A673 (cell line): ENCODE measurements around the gene TPX2. TPM values are rescaled to one million over a fixed set of nuclear protein-coding genes. Genes with fewer than 3 reads are reported as not detected.

Experiments
- BruUV-seq: library from RNA; stranded (reverse); fragments of 400-500 nt; replicated peaks from 2 replicates; lab custom pipeline; 2021; lab: Mats Ljungman, UMichigan
- CTCF ChIA-PET: fragments of 300-600 bp; sonication (Branson Sonifier 250); formaldehyde crosslinking; loops from one replicate; lab custom pipeline; 2022; ENCODE audit warnings: antibody characterized with exemption; lab: Charles Lee
- POLR2A ChIA-PET: fragments of 300-600 bp; sonication (Branson Sonifier 250); formaldehyde crosslinking; loops from one replicate; lab custom pipeline; 2022; ENCODE audit warnings: antibody characterized with exemption; ENCODE audit not compliant: low non-redundant PET; lab: Charles Lee
- DNase-seq: peaks from one replicate; pipeline ENCODE4 v3.0.0-alpha.2; 2015; ENCODE audit warnings: low spot score
- H3K27ac ChIP-seq: fragments of 200-600 bp; sonication (generic); 2 replicates; pipeline ENCODE4 v1.5.1; 2016; ENCODE audit warnings: mixed run types, low read depth, mild to moderate bottlenecking, mixed read lengths, antibody characterized with exemption, low read length; ENCODE audit not compliant: poor library complexity, severe bottlenecking
- H3K27me3 ChIP-seq: fragments of 200-600 bp; sonication (generic); replicated peaks from 2 replicates; pipeline ENCODE4 v1.6.1; 2017; ENCODE audit warnings: mixed run types, low read depth, mild to moderate bottlenecking, mixed read lengths, antibody characterized with exemption, low read length; ENCODE audit not compliant: insufficient read depth, poor library complexity
- H3K36me3 ChIP-seq: fragments of 200-600 bp; sonication (generic); 2 replicates; pipeline ENCODE4 v1.6.1; 2016; ENCODE audit warnings: mixed run types, mild to moderate bottlenecking, mixed read lengths, antibody characterized with exemption, low read length; ENCODE audit not compliant: insufficient read depth, poor library complexity, severe bottlenecking
- H3K4me1 ChIP-seq: fragments of 200-600 bp; sonication (generic); 2 replicates; pipeline ENCODE4 v1.6.1; 2017; ENCODE audit warnings: mixed run types, mild to moderate bottlenecking, mixed read lengths, antibody characterized with exemption, low read length; ENCODE audit not compliant: insufficient read depth, poor library complexity, severe bottlenecking
- H3K4me3 ChIP-seq: fragments of 200-600 bp; sonication (generic); 2 replicates; pipeline ENCODE4 v1.5.1; 2016; ENCODE audit warnings: low read depth, mixed run types, mild to moderate bottlenecking, mixed read lengths, low read length; ENCODE audit not compliant: poor library complexity, severe bottlenecking
- H3K9me3 ChIP-seq: fragments of 200-600 bp; sonication (generic); 2 replicates; pipeline ENCODE4 v1.6.1; 2016; ENCODE audit warnings: mixed run types, low read depth, mild to moderate bottlenecking, mixed read lengths, antibody characterized with exemption, low read length; ENCODE audit not compliant: poor library complexity, severe bottlenecking
- CTCF ChIP-seq: fragments of 300-800, 200-600 bp; sonication (generic); conservative IDR thresholded peaks from 2 replicates; pipeline ENCODE4 v1.5.1; 2017; ENCODE audit warnings: low read depth, mild to moderate bottlenecking, antibody characterized with exemption, low read length, moderate library complexity, mixed read lengths
- EZH2 ChIP-seq: fragments of 200-600 bp; sonication (generic); IDR thresholded peaks from 2 replicates; pipeline ENCODE4 v1.6.1; 2017; ENCODE audit warnings: borderline replicate concordance, low read depth, mild to moderate bottlenecking, mixed read lengths, antibody characterized with exemption, low read length; ENCODE audit not compliant: poor library complexity, severe bottlenecking
- intact Hi-C: fragments of 100-400 bp; cut with micrococcal nuclease; formaldehyde crosslinking; loops from one replicate; pipeline ENCODE4 v1.10.0; 2022; ENCODE audit not compliant: unreplicated experiment
- total RNA-seq: library from RNA; stranded (reverse); gene quantifications from 2 replicates; pipeline ENCODE4 v1.2.3, GENCODE V29; 2021

The TPX2 gene
- total RNA-seq, 1 experiment from 2014 or later: 187 TPM

- ChIA-PET CTCF (no interaction called here), POLR2A (no interaction called here)
- Histone ChIP-seq H3K27ac (no peak overlapping the region), H3K27me3 (no peaks in the 10 kb centered on the region), H3K9me3 (no peaks in the 10 kb centered on the region), H3K36me3 (peaks cover 11% of the 10 kb centered on the region), H3K4me1 (no peaks in the 10 kb centered on the region), H3K4me3 (no peak overlapping the region)
- intact Hi-C loops: no loop called here
- BruUV-seq: no TSS peak
- TF ChIP-seq CTCF: no peak
- TF ChIP-seq EZH2: no peak
- DNase-seq: no peak
These were observed 70.6 kb downstream of the TPX2 start for GRCh38 chr20:31809661-31810060.

DNA sequence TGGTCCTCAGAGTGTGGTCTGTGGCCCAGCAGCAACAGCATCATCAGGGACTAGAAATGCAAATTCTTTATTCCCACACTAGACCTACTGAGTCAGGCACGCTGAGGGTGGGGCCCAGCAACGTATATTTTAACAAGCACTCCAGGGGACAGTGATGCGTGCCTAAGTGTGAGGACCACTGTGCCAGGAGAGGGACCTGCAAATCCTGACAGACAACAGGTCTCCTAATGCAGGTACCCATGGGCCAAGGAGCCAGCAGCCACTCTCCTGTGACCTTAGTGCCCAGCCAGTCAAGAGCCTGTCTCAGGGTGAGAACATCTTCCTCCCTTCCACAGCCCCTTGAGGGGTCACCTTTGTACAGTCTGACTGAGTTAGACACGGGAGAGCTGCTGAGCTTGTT is 72.1 kb downstream of the TPX2 start:
- ChIA-PET POLR2A (no interaction called here), CTCF (no interaction called here)
- BruUV-seq: no TSS peak

GRCh38 chr20:31811796-31812728 is 73.0 kb downstream of the TPX2 start:
- TF ChIP-seq EZH2: no peak
- TF ChIP-seq CTCF: no peak
- POLR2A ChIA-PET: no interaction called here
- intact Hi-C loops: no loop called here
- Histone ChIP-seq H3K27ac (no peak overlapping the region), H3K36me3 (no peaks in the 10 kb centered on the region), H3K4me1 (peaks cover 11% of the 10 kb centered on the region), H3K4me3 (no peak overlapping the region), H3K27me3 (no peaks in the 10 kb centered on the region), H3K9me3 (no peaks in the 10 kb centered on the region)
- no peak for DNase-seq
- CTCF ChIA-PET: no interaction called here
- no TSS peak for BruUV-seq

More for the DNA sequence above, 72.1 kb downstream of the TPX2 start:
- peaks cover 11% of the 10 kb centered on the region for H3K4me1 ChIP-seq
- intact Hi-C loops: no loop called here
- H3K4me3 ChIP-seq: no peak overlapping the region
- H3K36me3 ChIP-seq: peaks cover 1% of the 10 kb centered on the region
- no peaks in the 10 kb centered on the region for H3K27me3 ChIP-seq
- no peak for TF ChIP-seq EZH2
- no peak for TF ChIP-seq CTCF
- no peak overlapping the region for H3K27ac ChIP-seq
- H3K9me3 ChIP-seq: no peaks in the 10 kb centered on the region
- DNase-seq: no peak
